GM21381 (cell line): Measurements from ENCODE around the gene GARNL3.

Experiments
- ATAC-seq: cut with Tn5 transposase; IDR thresholded peaks from one replicate; pipeline ENCODE4 v1.9.1; 2021; ENCODE audit warnings: mild to moderate bottlenecking, moderate library complexity; ENCODE audit not compliant: unreplicated experiment

GARNL3 gene

GRCh38 chr9:127426756-127427155 lies 162.2 kb downstream of the GARNL3 start:
- ATAC-seq: no peak

- no peak for ATAC-seq
Measured at GRCh38 chr9:127428348-127428747, 163.8 kb downstream of the GARNL3 start.

GRCh38 chr9:127430415-127430814 lies 165.8 kb downstream of the GARNL3 start:
- no peak for ATAC-seq

- ATAC-seq: no peak
Measured at GRCh38 chr9:127437497-127438264, 173.1 kb downstream of the GARNL3 start.

GRCh38 chr9:127438394-127438793 lies 173.8 kb downstream of the GARNL3 start:
- ATAC-seq: no peak
